Liver (tissue), 9 donors: ENCODE data around the gene GGCX. TPM values are rescaled to one million over a fixed set of nuclear protein-coding genes. Genes with fewer than 3 reads are reported as not detected.

Source experiments
- DNase-seq: peaks from one replicate; pipeline ENCODE4 v3.0.0-alpha.2; 2017; ENCODE audit warnings: low spot score
- H3K27ac ChIP-seq, 2 donors: one replicate each; pipeline ENCODE4 v1.7.0; 2013; ENCODE audit warnings: inconsistent platforms in 2 of 2, low read length in 2 of 2, control low read depth in 1 of 2, low read depth in 1 of 2, mild to moderate bottlenecking in 1 of 2
- H3K27me3 ChIP-seq, 4 donors: one replicate each; pipeline versions ENCODE4 v1.6.1 to v1.7.0; 2013; ENCODE audit warnings: low read length in 3 of 4, inconsistent platforms in 1 of 4, mild to moderate bottlenecking in 1 of 4, moderate library complexity in 1 of 4; ENCODE audit not compliant: control insufficient read depth in 4 of 4, insufficient read depth in 4 of 4
- H3K36me3 ChIP-seq, 4 donors: one replicate each; pipeline versions ENCODE4 v1.6.1 to v1.7.0; 2013; ENCODE audit warnings: low read length in 3 of 4, mild to moderate bottlenecking in 3 of 4, low read depth in 1 of 4, moderate library complexity in 1 of 4; ENCODE audit not compliant: control insufficient read depth in 4 of 4, insufficient read depth in 3 of 4
- H3K4me1 ChIP-seq, 4 donors: one replicate each; pipeline versions ENCODE4 v1.6.1 to v1.7.0; 2013; ENCODE audit warnings: low read length in 3 of 4, mild to moderate bottlenecking in 3 of 4, moderate library complexity in 1 of 4; ENCODE audit not compliant: control insufficient read depth in 4 of 4, insufficient read depth in 4 of 4
- H3K4me3 ChIP-seq, 3 donors: one replicate each; pipeline versions ENCODE4 v1.6.1 to v1.7.0; 2013; ENCODE audit warnings: low read length in 3 of 3, control low read depth in 1 of 3, low read depth in 1 of 3, mild to moderate bottlenecking in 1 of 3
- H3K9ac ChIP-seq, 2 donors: one replicate each; pipeline ENCODE4 v1.7.0; 2013; ENCODE audit warnings: low read length in 2 of 2, mild to moderate bottlenecking in 2 of 2, moderate library complexity in 2 of 2, control low read depth in 1 of 2, low read depth in 1 of 2
- H3K9me3 ChIP-seq, 4 donors: one replicate each; pipeline versions ENCODE4 v1.6.1 to v1.7.0; 2013; ENCODE audit warnings: low read length in 3 of 4; ENCODE audit not compliant: control insufficient read depth in 4 of 4
- ATF3 ChIP-seq: IDR thresholded peaks from 2 replicates; pipeline ENCODE4 v1.6.1; 2016; ENCODE audit warnings: antibody characterized with exemption
- CTCF ChIP-seq: fragments of 150-350 bp; IDR thresholded peaks from 2 replicates; pipeline ENCODE4 v1.5.1; 2017; ENCODE audit warnings: improper control_type of control experiment, low read depth, low read length; ENCODE audit not compliant: missing input control
- EGR1 ChIP-seq, 2 donors: IDR thresholded peaks; 2 replicates each; pipeline ENCODE4 v1.6.1; 2016 to 2018; ENCODE audit warnings: antibody characterized with exemption in 2 of 2, low read depth in 2 of 2
- FOXA1 ChIP-seq: IDR thresholded peaks from 2 replicates; pipeline ENCODE4 v1.6.1; 2016; ENCODE audit warnings: antibody characterized with exemption
- FOXA2 ChIP-seq: IDR thresholded peaks from 2 replicates; pipeline ENCODE4 v1.6.1; 2016; ENCODE audit warnings: antibody characterized with exemption
- GABPA ChIP-seq, 2 donors: IDR thresholded peaks in 1 of 2; conservative IDR thresholded peaks in 1 of 2; 2 replicates each; pipeline ENCODE4 v1.6.1; 2016; ENCODE audit warnings: antibody characterized with exemption in 2 of 2, mild to moderate bottlenecking in 1 of 2, moderate library complexity in 1 of 2
- HNF4A ChIP-seq, 2 donors: conservative IDR thresholded peaks; 2 replicates each; pipeline ENCODE4 v1.6.1; 2016; ENCODE audit warnings: antibody characterized with exemption in 2 of 2, mild to moderate bottlenecking in 2 of 2
- HNF4G ChIP-seq: IDR thresholded peaks from 2 replicates; pipeline ENCODE4 v1.6.1; 2016; ENCODE audit warnings: antibody characterized with exemption
- JUND ChIP-seq, 2 donors: IDR thresholded peaks; 2 replicates each; pipeline ENCODE4 v1.6.1; 2016; ENCODE audit warnings: antibody characterized with exemption in 2 of 2
- MAX ChIP-seq: IDR thresholded peaks from 2 replicates; pipeline ENCODE4 v1.6.1; 2016; ENCODE audit warnings: antibody characterized with exemption
- NR2F2 ChIP-seq: IDR thresholded peaks from 2 replicates; pipeline ENCODE4 v1.6.1; 2016; ENCODE audit warnings: antibody characterized with exemption
- RAD21 ChIP-seq, 2 donors: IDR thresholded peaks; 2 replicates each; pipeline ENCODE4 v1.6.1; 2016; ENCODE audit warnings: antibody characterized with exemption in 2 of 2, mild to moderate bottlenecking in 2 of 2
- REST ChIP-seq: IDR thresholded peaks from 2 replicates; pipeline ENCODE4 v1.6.1; 2016; ENCODE audit warnings: antibody characterized with exemption, mild to moderate bottlenecking
- RXRA ChIP-seq, 2 donors: IDR thresholded peaks; 2 replicates each; pipeline ENCODE4 v1.6.1; 2017 to 2018; ENCODE audit warnings: antibody characterized with exemption in 2 of 2, mild to moderate bottlenecking in 1 of 2
- SP1 ChIP-seq: IDR thresholded peaks from 2 replicates; pipeline ENCODE4 v1.6.1; 2018; ENCODE audit warnings: antibody characterized with exemption, mild to moderate bottlenecking
- TAF1 ChIP-seq: conservative IDR thresholded peaks from 2 replicates; pipeline ENCODE4 v1.6.1; 2016; ENCODE audit warnings: antibody characterized with exemption, mild to moderate bottlenecking
- YY1 ChIP-seq: IDR thresholded peaks from 2 replicates; pipeline ENCODE4 v1.6.1; 2016; ENCODE audit warnings: antibody characterized with exemption, mild to moderate bottlenecking
- ZBTB33 ChIP-seq: IDR thresholded peaks from 2 replicates; pipeline ENCODE4 v1.6.1; 2016; ENCODE audit warnings: antibody characterized with exemption
- WGBS: extraction: QIAGEN DNeasy Blood & Tissue Kit; methylation state at CpG from one replicate; pipeline ENCODE4 v1.1.7; 2013; 5-methylcytosine and 5-hydroxymethylcytosine counted together
- polyA plus RNA-seq, 2 donors: library from polyadenylated mRNA; stranded (reverse) in 1 of 2; unstranded in 1 of 2; fragments of 200-250 nt in 1 of 2; fragments of >200 nt in 1 of 2; fragmentation: Nextera tagmentation in 1 of 2; extraction: Ambion mirVana in 1 of 2; gene quantifications; one replicate each; pipeline versions ENCODE4 v1.2.1 to v1.2.3, GENCODE V29; 2013 to 2015
- total RNA-seq, 2 donors: library from RNA; depleted of rRNA; stranded (reverse); fragments of >200 nt; gene quantifications; one replicate each; pipeline ENCODE4 v1.2.3, GENCODE V29; 2014
- donor health status: healthy.
- donor health status: healthy.
- donor health status: healthy.
- donor health status: healthy.
- donor health status: healthy.

Gene GGCX
- total and polyA plus RNA-seq, 4 donors = 67.3 to 189 (median 90.4) TPM

- Histone ChIP-seq H3K36me3 (peaks cover 0 to 7% (median 2%) of the 10 kb centered on the region in 4 donors), H3K9me3 (no peaks in the 10 kb centered on the region), H3K4me1 (peaks cover 12 to 46% (median 30%) of the 10 kb centered on the region in 4 donors), H3K27ac (peak overlapping the region; percentile 85 to 89), H3K4me3 (peak overlapping the region in 1 of 3 donors; percentile 14), H3K9ac (no peak overlapping the region), H3K27me3 (no peaks in the 10 kb centered on the region)
- TF ChIP-seq HNF4G = no peak
- TF ChIP-seq MAX = no peak
- peak in 1 of 2 donors; percentile 57 for TF ChIP-seq JUND (IDR thresholded peaks at IDR 0.05)
- TF ChIP-seq ATF3 = no peak
- no peak for TF ChIP-seq RAD21 (IDR thresholded peaks at IDR 0.05)
- no peak for DNase-seq
- 71% methylated on average over 1 of the region's 1 CpG for WGBS
Observed at GRCh38 chr2:85585781-85586105, 24.4 kb upstream of the GGCX start.

- peak overlapping the region; percentile 85 to 89 for H3K27ac ChIP-seq
- no peaks in the 10 kb centered on the region for H3K9me3 ChIP-seq
- TF ChIP-seq MAX = peak; percentile 56
- TF ChIP-seq REST = no peak
- TF ChIP-seq FOXA2 = peak; percentile 83
- no peak for TF ChIP-seq CTCF
- peak; percentile 76 to 80 for TF ChIP-seq HNF4A (conservative IDR thresholded peaks at IDR 0.05)
- peak in 1 of 2 donors; percentile 12 for TF ChIP-seq EGR1 (IDR thresholded peaks at IDR 0.05; ENCODE audit: low read depth in 2 of 2)
- peak; percentile 95 for TF ChIP-seq JUND (IDR thresholded peaks at IDR 0.05)
- peak; percentile 91 for TF ChIP-seq ATF3
- TF ChIP-seq GABPA (IDR thresholded peaks at IDR 0.05 in 1 of 2, conservative IDR thresholded peaks at IDR 0.05 in 1 of 2) = peak in 1 of 2 donors; percentile 51
- no peak for TF ChIP-seq ZBTB33
- TF ChIP-seq RAD21 (IDR thresholded peaks at IDR 0.05) = peak; percentile 24 to 49
- TF ChIP-seq TAF1 = no peak
- TF ChIP-seq SP1 = peak; percentile 92
- peak; percentile 53 for TF ChIP-seq HNF4G
- peak; percentile 89 to 95 for TF ChIP-seq RXRA (IDR thresholded peaks at IDR 0.05)
- peak; percentile 70 for TF ChIP-seq YY1
- peak; percentile 97 for TF ChIP-seq NR2F2
- TF ChIP-seq FOXA1 = peak; percentile 17
- H3K4me1 ChIP-seq = peaks cover 12 to 40% (median 24%) of the 10 kb centered on the region in 4 donors
- peak overlapping the region in 1 of 2 donors; percentile 61 for H3K9ac ChIP-seq
- WGBS = 36% methylated on average over 9 of the region's 9 CpGs
- H3K36me3 ChIP-seq = peaks cover 0 to 7% (median 2%) of the 10 kb centered on the region in 4 donors
- no peak for DNase-seq
- no peaks in the 10 kb centered on the region for H3K27me3 ChIP-seq
- peak overlapping the region; percentile 41 to 71 (median 50) for H3K4me3 ChIP-seq
Observed at GRCh38 chr2:85584857-85585780, 23.8 kb upstream of the GGCX start.
